ENCODE results near the gene TGFBRAP1. TPM values are rescaled to one million over a fixed set of nuclear protein-coding genes. Genes with fewer than 3 reads are reported as not detected.

The TGFBRAP1 gene
- total and polyA plus RNA-seq, 9 of the 15 experiments (the other 6 are each of a cell fraction or from before 2014, with no cell fraction given): 3.7 to 18.0 (median 11.0) TPM

- no peak for TF ChIP-seq ZNF124 (CRISPR knock-in tag; IDR thresholded peaks at IDR 0.05)
- TF ChIP-seq ZNF707 (CRISPR knock-in tag; conservative IDR thresholded peaks at IDR 0.05): no peak; the same call in 1 of the 2 replicates
- TF ChIP-seq ZNF165 (CRISPR knock-in tag; IDR thresholded peaks at IDR 0.05; ENCODE audit: borderline replicate concordance): no peak
- no peak for TF ChIP-seq HSF4 (CRISPR knock-in tag; IDR thresholded peaks at IDR 0.05; ENCODE audit: borderline replicate concordance)
- no peak for TF ChIP-seq SMARCB1 (IDR thresholded peaks at IDR 0.05; ENCODE audit: insufficient read length, low read depth)
- no peak for TF ChIP-seq ZNF253 (CRISPR knock-in tag; conservative IDR thresholded peaks at IDR 0.05)
- TF ChIP-seq ZFP30 (CRISPR knock-in tag; IDR thresholded peaks at IDR 0.05; ENCODE audit: borderline replicate concordance): no peak
- TF ChIP-seq MAX (CRISPR knock-in tag; IDR thresholded peaks at IDR 0.05): peak; percentile 64; the same call in 1 of the 2 replicates
- TF ChIP-seq ZZZ3 (IDR thresholded peaks at IDR 0.05): no peak; the same call in 1 of the 2 replicates
- no peak for TF ChIP-seq ZNF764 (CRISPR knock-in tag; IDR thresholded peaks at IDR 0.05; ENCODE audit: low read depth)
- TF ChIP-seq ETV1 (tag; conservative IDR thresholded peaks at IDR 0.05; ENCODE audit: low read depth): peak; percentile 59
- 0 out of 2 replicates have a peak, but pooled peaks have one; percentile 41 for TF ChIP-seq KLF13 (tag; IDR thresholded peaks at IDR 0.05; ENCODE audit: borderline replicate concordance, low read depth)
- no peak for TF ChIP-seq ZNF551 (CRISPR knock-in tag; IDR thresholded peaks at IDR 0.05)
- TF ChIP-seq ZBTB8A (IDR thresholded peaks at IDR 0.05; ENCODE audit: partially characterized antibody): no peak
- TF ChIP-seq DLX4 (CRISPR knock-in tag; IDR thresholded peaks at IDR 0.05): no peak
- TF ChIP-seq PRDM10 (IDR thresholded peaks at IDR 0.05; ENCODE audit: partially characterized antibody): no peak
- TF ChIP-seq STAT6 (CRISPR knock-in tag; IDR thresholded peaks at IDR 0.05): no peak
- no peak for TF ChIP-seq TSC22D4 (tag; IDR thresholded peaks at IDR 0.05)
- TF ChIP-seq TRIM28 (IDR thresholded peaks at IDR 0.05): peak; percentile 70; the same call in 1 of the 2 replicates
- TF ChIP-seq CREM (IDR thresholded peaks at IDR 0.05; ENCODE audit: low read depth): peak; percentile 99
- no peak for TF ChIP-seq BRF1 (IDR thresholded peaks at IDR 0.05; ENCODE audit: borderline replicate concordance, extremely low read depth, insufficient read length)
- TF ChIP-seq MCM7 (IDR thresholded peaks at IDR 0.05): no peak
Measured at GRCh38 chr2:105337122-105338019, 7.8 kb upstream of the TGFBRAP1 start, which contains the start of gene C2orf49 (continued).
